ENCODE measurements around the gene POT1.

Gene POT1

GRCh38 chr7:124896001-124896400, 33.6 kb downstream of the POT1 start:
- in situ Hi-C loops (cut with HindIII; ENCODE audit: low pct_unique_long_range_greater_than_20kb, low sequenced_read_pairs), result no loop called here
- no peak for TF ChIP-seq JUND (IDR thresholded peaks at IDR 0.05; ENCODE audit: low read depth)
- DNase-seq (ENCODE audit: low read depth in 1 of 2, low spot score in 1 of 2), result no peak

GRCh38 chr7:124893140-124893827, 36.3 kb downstream of the POT1 start:
- in situ Hi-C loops (cut with HindIII; ENCODE audit: low pct_unique_long_range_greater_than_20kb, low sequenced_read_pairs), result no loop called here
- DNase-seq (ENCODE audit: low read depth in 1 of 2, low spot score in 1 of 2), result no peak
- TF ChIP-seq JUND (IDR thresholded peaks at IDR 0.05; ENCODE audit: low read depth), result no peak

GRCh38 chr7:124887247-124887646, 42.4 kb downstream of the POT1 start:
- in situ Hi-C loops (cut with HindIII; ENCODE audit: low pct_unique_long_range_greater_than_20kb, low sequenced_read_pairs), result no loop called here
- no peak for DNase-seq (ENCODE audit: low read depth in 1 of 2, low spot score in 1 of 2)
- no peak for TF ChIP-seq JUND (IDR thresholded peaks at IDR 0.05; ENCODE audit: low read depth)

- DNase-seq (ENCODE audit: low read depth in 1 of 2, low spot score in 1 of 2), result no peak
- no peak for TF ChIP-seq JUND (IDR thresholded peaks at IDR 0.05; ENCODE audit: low read depth)
- in situ Hi-C loops (cut with HindIII; ENCODE audit: low pct_unique_long_range_greater_than_20kb, low sequenced_read_pairs), result no loop called here
Observed at GRCh38 chr7:124881981-124882380, 47.6 kb downstream of the POT1 start.

- in situ Hi-C loops (cut with HindIII; ENCODE audit: low pct_unique_long_range_greater_than_20kb, low sequenced_read_pairs), result no loop called here
- no peak for TF ChIP-seq JUND (IDR thresholded peaks at IDR 0.05; ENCODE audit: low read depth)
- DNase-seq (ENCODE audit: low read depth in 1 of 2, low spot score in 1 of 2), result no peak
Observed at GRCh38 chr7:124879771-124880170, 49.9 kb downstream of the POT1 start.

GRCh38 chr7:124879103-124879502, 50.5 kb downstream of the POT1 start:
- in situ Hi-C loops (cut with HindIII; ENCODE audit: low pct_unique_long_range_greater_than_20kb, low sequenced_read_pairs), result no loop called here
- no peak for DNase-seq (ENCODE audit: low read depth in 1 of 2, low spot score in 1 of 2)
- TF ChIP-seq JUND (IDR thresholded peaks at IDR 0.05; ENCODE audit: low read depth), result no peak

- DNase-seq (ENCODE audit: low read depth in 1 of 2, low spot score in 1 of 2), result no peak
- in situ Hi-C loops (cut with HindIII; ENCODE audit: low pct_unique_long_range_greater_than_20kb, low sequenced_read_pairs), result no loop called here
- TF ChIP-seq JUND (IDR thresholded peaks at IDR 0.05; ENCODE audit: low read depth), result no peak
Observed at GRCh38 chr7:124874644-124875163, 54.9 kb downstream of the POT1 start.

GRCh38 chr7:124857672-124858235, 71.9 kb downstream of the POT1 start:
- TF ChIP-seq JUND (IDR thresholded peaks at IDR 0.05; ENCODE audit: low read depth), result no peak
- DNase-seq (ENCODE audit: low read depth in 1 of 2, low spot score in 1 of 2), result no peak
- in situ Hi-C loops (cut with HindIII; ENCODE audit: low pct_unique_long_range_greater_than_20kb, low sequenced_read_pairs), result no loop called here

GRCh38 chr7:124856299-124856888, 73.2 kb downstream of the POT1 start:
- in situ Hi-C loops (cut with HindIII; ENCODE audit: low pct_unique_long_range_greater_than_20kb, low sequenced_read_pairs), result no loop called here

GRCh38 chr7:124843336-124843735, 86.3 kb downstream of the POT1 start:
- no peak for TF ChIP-seq JUND (IDR thresholded peaks at IDR 0.05; ENCODE audit: low read depth)
- no peak for DNase-seq (ENCODE audit: low read depth in 1 of 2, low spot score in 1 of 2)
- in situ Hi-C loops (cut with HindIII; ENCODE audit: low pct_unique_long_range_greater_than_20kb, low sequenced_read_pairs), result no loop called here

More at GRCh38 chr7:124856299-124856888, 73.2 kb downstream of the POT1 start:
- peak; percentile 1 to 42 for DNase-seq (ENCODE audit: low read depth in 1 of 2, low spot score in 1 of 2)
- TF ChIP-seq JUND (IDR thresholded peaks at IDR 0.05; ENCODE audit: low read depth), result no peak

- peak in 1 of 2 experiments; percentile 17 for DNase-seq (ENCODE audit: low read depth in 1 of 2, low spot score in 1 of 2)
- in situ Hi-C loops (cut with HindIII; ENCODE audit: low pct_unique_long_range_greater_than_20kb, low sequenced_read_pairs), result no loop called here
- TF ChIP-seq JUND (IDR thresholded peaks at IDR 0.05; ENCODE audit: low read depth), result no peak
Observed at GRCh38 chr7:124840435-124840834, 89.2 kb downstream of the POT1 start.

- no peak for DNase-seq (ENCODE audit: low read depth in 1 of 2, low spot score in 1 of 2)
Observed at GRCh38 chr7:124839687-124840086, 89.9 kb downstream of the POT1 start.

GRCh38 chr7:124836173-124836572, 93.5 kb downstream of the POT1 start:
- DNase-seq (ENCODE audit: low read depth in 1 of 2, low spot score in 1 of 2), result no peak
- no peak for TF ChIP-seq JUND (IDR thresholded peaks at IDR 0.05; ENCODE audit: low read depth)
- in situ Hi-C loops (cut with HindIII; ENCODE audit: low pct_unique_long_range_greater_than_20kb, low sequenced_read_pairs), result no loop called here

More at GRCh38 chr7:124839687-124840086, 89.9 kb downstream of the POT1 start:
- in situ Hi-C loops (cut with HindIII; ENCODE audit: low pct_unique_long_range_greater_than_20kb, low sequenced_read_pairs), result no loop called here
- TF ChIP-seq JUND (IDR thresholded peaks at IDR 0.05; ENCODE audit: low read depth), result no peak

Data from T47D (cell line).